Thymus (tissue), 11 donors: Measurements from ENCODE around the gene SH3BP4. TPM values are rescaled to one million over a fixed set of nuclear protein-coding genes. Genes with fewer than 3 reads are reported as not detected.

Experiments
- DNase-seq, 9 donors: peaks; one replicate each; pipeline ENCODE4 v3.0.0-alpha.2; 2013; ENCODE audit warnings: low spot score in 9 of 9, low read depth in 6 of 9, missing footprints in 1 of 9
- H3K27ac ChIP-seq, 2 donors: one replicate each; pipeline ENCODE4 v1.5.1; 2013; ENCODE audit warnings: control low read depth in 1 of 2, low read depth in 1 of 2, low read length in 1 of 2, mild to moderate bottlenecking in 1 of 2, moderate library complexity in 1 of 2
- H3K27me3 ChIP-seq, 2 donors: one replicate each; pipeline ENCODE4 v1.5.1; 2013; ENCODE audit warnings: low read length in 1 of 2; ENCODE audit not compliant: control insufficient read depth in 2 of 2, insufficient read depth in 1 of 2
- H3K36me3 ChIP-seq, 2 donors: one replicate each; pipeline ENCODE4 v1.5.1; 2013; ENCODE audit warnings: low read length in 1 of 2, mild to moderate bottlenecking in 1 of 2, moderate library complexity in 1 of 2; ENCODE audit not compliant: control insufficient read depth in 2 of 2, insufficient read depth in 2 of 2
- H3K4me1 ChIP-seq, 2 donors: one replicate each; pipeline ENCODE4 v1.5.1; 2013; ENCODE audit warnings: low read length in 2 of 2; ENCODE audit not compliant: control insufficient read depth in 2 of 2, insufficient read depth in 2 of 2
- H3K4me3 ChIP-seq, 2 donors: one replicate each; pipeline ENCODE4 v1.5.1; 2013; ENCODE audit warnings: low read length in 2 of 2, control low read depth in 1 of 2, mild to moderate bottlenecking in 1 of 2
- H3K9me3 ChIP-seq, 2 donors: one replicate each; pipeline ENCODE4 v1.5.1; 2013; ENCODE audit warnings: low read length in 1 of 2, mild to moderate bottlenecking in 1 of 2; ENCODE audit not compliant: control insufficient read depth in 2 of 2, insufficient read depth in 1 of 2
- WGBS: extraction: QIAGEN DNeasy Blood & Tissue Kit; methylation state at CpG from one replicate; pipeline ENCODE4 v1.1.7; 2013; 5-methylcytosine and 5-hydroxymethylcytosine counted together
- polyA plus RNA-seq: library from polyadenylated mRNA; stranded (reverse); fragments of 200-250 nt; gene quantifications from one replicate; pipeline ENCODE4 v1.2.3, GENCODE V29; 2013
- total RNA-seq: library from RNA; stranded (reverse); fragments of 120-200 nt; gene quantifications from one replicate; pipeline ENCODE4 v1.2.4, GENCODE V29; 2013
- donor health status: healthy.

The SH3BP4 gene
- total and polyA plus RNA-seq, 2 donors, result 6.2 to 12.3 TPM

DNA sequence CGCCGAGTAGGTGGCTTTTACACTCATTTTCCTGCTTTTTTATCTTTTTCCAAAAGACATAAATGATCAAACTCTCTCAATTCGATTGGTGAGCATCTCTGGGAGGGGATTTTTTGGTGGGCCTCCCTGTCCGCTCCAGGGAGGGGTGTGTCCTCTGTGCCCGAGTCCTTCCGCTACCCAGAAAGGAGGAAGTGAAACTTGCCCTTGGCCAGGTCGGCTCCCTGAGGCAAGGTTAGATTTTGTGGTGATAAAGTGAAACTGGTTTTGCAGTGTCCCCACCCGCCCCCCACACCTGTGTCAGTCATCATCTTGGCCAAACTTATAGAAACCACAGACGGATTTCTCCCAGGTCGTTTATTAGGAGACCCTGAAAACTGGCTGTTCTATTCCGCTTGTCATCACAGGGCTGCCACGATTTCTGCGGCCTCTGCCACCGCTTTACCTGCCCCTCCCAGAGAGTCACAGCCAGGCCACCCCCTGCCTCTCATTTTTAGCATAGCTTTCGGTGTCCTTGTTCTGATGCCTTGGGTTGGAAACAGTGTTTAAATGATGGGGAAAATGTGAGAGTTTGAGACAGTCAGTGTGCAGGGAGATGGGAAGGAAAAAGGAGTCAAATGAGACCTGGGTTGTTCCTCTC, 93.6 kb downstream of the SH3BP4 start:
- Histone ChIP-seq H3K4me1 (peaks cover 0 to 2% of the 10 kb centered on the region in 2 donors), H3K4me3 (no peak overlapping the region), H3K9me3 (no peaks in the 10 kb centered on the region), H3K27me3 (no peaks in the 10 kb centered on the region), H3K27ac (no peak overlapping the region), H3K36me3 (peaks cover 0 to 4% of the 10 kb centered on the region in 2 donors)
- peak in 1 of 9 donors; percentile 35 for DNase-seq
- 17% methylated on average over 15 of the region's 15 CpGs for WGBS

DNA sequence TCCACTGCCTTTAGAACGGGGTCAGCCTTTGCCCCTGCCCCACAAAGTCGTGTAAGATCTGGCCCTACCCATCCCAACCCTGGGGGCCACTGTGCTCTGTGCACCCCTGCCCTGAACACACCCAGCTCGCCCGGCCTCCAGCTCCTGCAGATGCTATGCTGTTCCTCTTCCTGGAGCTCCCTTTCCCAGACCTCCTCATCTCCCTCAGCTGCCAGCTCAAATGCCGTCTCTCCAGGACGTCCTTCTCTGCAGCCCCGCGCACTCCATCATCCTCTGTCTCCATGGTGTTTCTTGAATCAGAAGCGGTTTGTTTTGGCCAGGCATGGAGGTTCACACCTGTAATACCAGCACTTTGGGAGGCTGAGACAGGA, 94.1 kb downstream of the SH3BP4 start:
- DNase-seq, result no peak
- no peak overlapping the region for H3K27ac ChIP-seq
- H3K4me3 ChIP-seq, result no peak overlapping the region
- H3K9me3 ChIP-seq, result no peaks in the 10 kb centered on the region
- H3K27me3 ChIP-seq, result no peaks in the 10 kb centered on the region
- peaks cover 0 to 6% of the 10 kb centered on the region in 2 donors for H3K4me1 ChIP-seq
- WGBS, result 91% methylated on average over 9 of the region's 9 CpGs
- peaks cover 0 to 4% of the 10 kb centered on the region in 2 donors for H3K36me3 ChIP-seq

DNA sequence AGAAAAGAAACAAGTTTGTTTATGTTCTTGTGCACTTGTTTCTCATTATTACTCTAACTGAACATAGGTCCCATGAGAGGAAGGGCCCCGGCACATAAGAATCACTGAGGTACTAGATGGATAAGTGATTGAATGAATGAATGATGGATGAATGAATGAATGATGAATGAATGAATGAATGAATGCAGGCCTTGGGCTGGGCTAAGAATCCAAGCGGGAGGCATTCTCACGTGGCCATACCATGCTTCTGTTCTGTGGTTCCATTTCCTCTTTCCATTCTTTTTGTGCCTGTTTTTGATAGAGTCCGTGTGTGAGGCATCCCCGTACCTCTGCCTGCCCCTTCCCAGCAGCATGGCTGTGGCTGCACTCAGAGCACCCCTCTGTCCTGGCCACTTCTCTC, 94.8 kb downstream of the SH3BP4 start:
- Histone ChIP-seq H3K4me1 (peaks cover 0 to 8% of the 10 kb centered on the region in 2 donors), H3K4me3 (no peak overlapping the region), H3K27me3 (no peaks in the 10 kb centered on the region), H3K27ac (no peak overlapping the region), H3K36me3 (peaks cover 0 to 4% of the 10 kb centered on the region in 2 donors), H3K9me3 (no peaks in the 10 kb centered on the region)
- DNase-seq, result no peak
- WGBS, result 95% methylated on average over 5 of the region's 5 CpGs

DNA sequence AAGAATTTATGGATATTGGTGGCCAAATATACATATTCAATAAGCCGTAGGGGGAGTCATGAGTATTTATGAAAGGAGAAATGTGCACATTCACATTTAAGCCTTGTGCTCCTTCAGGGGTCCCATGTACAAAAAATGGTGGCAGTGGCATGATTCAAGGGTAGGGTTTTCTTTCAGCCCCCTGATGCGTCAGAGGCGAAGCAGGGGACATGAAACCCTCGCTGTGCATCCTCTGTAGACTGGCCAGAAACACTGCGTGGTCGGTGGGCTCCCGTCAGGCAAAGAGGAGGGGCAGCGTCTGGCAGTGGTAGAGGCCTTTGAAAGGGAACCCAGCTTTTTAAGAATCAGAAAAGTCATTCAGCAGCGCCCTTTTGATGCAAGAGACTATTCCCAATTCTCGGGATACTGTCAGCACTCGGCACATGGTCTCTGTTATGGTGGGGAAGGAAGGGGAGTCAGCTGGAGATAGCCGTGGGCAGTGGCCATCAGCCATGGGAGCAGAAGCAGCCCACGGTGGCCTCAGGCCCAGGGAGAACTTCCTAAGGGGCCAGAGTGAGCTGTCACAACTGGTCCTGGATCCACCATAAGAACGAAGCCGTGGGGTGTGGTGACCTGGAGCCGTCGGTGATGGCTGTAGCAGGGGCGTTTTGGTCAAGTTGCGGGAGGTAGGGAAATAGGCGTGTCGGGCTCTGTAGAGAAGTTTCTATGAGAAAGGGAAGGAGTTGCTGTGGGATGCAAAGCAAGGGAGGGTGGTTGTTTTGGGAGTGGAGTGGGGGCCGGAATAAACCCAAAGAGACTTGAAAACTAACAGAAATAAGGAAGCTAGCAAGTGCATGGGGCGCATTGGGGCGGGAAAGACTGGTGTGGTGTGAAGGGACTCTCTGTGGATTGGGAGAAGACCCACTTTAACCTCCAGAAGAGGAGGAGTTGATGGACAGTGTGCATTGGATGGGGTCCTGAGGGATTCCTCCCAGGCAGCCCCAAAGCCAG, 95.6 kb downstream of the SH3BP4 start:
- DNase-seq, result no peak

DNA sequence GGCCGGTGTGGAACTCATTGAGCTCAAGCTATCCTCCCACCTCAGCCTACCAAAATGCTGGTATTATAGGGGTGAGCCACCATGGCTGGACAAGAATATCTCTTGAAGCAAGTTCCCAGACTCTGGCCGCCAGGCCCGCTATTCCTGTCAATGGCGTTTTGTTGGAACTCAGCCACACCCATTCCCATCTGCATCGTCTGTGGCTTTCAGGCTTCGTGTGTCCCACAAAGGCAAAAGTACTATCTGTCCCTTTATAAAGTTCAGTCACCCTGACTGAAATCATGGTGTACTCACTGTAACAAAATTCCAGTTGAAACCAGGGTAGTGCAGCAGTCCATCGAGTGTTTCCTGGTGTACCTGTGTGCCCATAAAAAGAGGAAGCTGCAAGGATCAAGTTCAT, 96.7 kb downstream of the SH3BP4 start:
- peaks cover 0 to 8% of the 10 kb centered on the region in 2 donors for H3K4me1 ChIP-seq
- WGBS, result 77% methylated on average over 7 of the region's 7 CpGs
- no peaks in the 10 kb centered on the region for H3K36me3 ChIP-seq
- no peak for DNase-seq
- H3K9me3 ChIP-seq, result no peaks in the 10 kb centered on the region
- no peak overlapping the region for H3K4me3 ChIP-seq
- H3K27ac ChIP-seq, result no peak overlapping the region
- no peaks in the 10 kb centered on the region for H3K27me3 ChIP-seq

More for the DNA sequence above, 95.6 kb downstream of the SH3BP4 start:
- no peak overlapping the region for H3K4me3 ChIP-seq
- H3K27me3 ChIP-seq, result no peaks in the 10 kb centered on the region
- no peak overlapping the region for H3K27ac ChIP-seq
- peaks cover 0 to 8% of the 10 kb centered on the region in 2 donors for H3K4me1 ChIP-seq
- no peaks in the 10 kb centered on the region for H3K9me3 ChIP-seq
- peaks cover 0 to 4% of the 10 kb centered on the region in 2 donors for H3K36me3 ChIP-seq
- WGBS, result 97% methylated on average over 24 of the region's 24 CpGs

DNA sequence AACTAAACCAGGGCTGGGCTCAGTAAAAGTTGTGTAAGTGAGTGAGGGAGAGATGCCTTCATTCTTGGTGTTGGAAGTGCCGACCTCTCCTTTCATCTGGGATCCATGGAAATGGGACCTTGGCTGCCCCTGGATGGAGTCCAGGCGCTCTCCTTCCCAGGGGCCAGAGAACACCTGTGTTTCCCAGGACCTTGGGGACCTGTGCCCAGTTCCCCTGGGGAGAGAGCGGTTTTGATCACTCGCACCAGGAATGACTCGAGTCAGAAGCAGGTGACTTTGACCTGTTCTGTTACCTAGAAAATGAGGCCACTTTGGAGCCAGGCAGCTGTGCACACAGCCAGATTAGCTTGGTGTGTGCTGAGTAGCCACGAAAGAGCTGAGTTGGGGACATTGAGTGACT, 97.3 kb downstream of the SH3BP4 start:
- no peak overlapping the region for H3K4me3 ChIP-seq
- no peaks in the 10 kb centered on the region for H3K27me3 ChIP-seq
- no peak overlapping the region for H3K27ac ChIP-seq
- no peaks in the 10 kb centered on the region for H3K9me3 ChIP-seq
- H3K4me1 ChIP-seq, result peaks cover 0 to 8% of the 10 kb centered on the region in 2 donors
- no peak for DNase-seq
- no peaks in the 10 kb centered on the region for H3K36me3 ChIP-seq
- 95% methylated on average over 6 of the region's 6 CpGs for WGBS

DNA sequence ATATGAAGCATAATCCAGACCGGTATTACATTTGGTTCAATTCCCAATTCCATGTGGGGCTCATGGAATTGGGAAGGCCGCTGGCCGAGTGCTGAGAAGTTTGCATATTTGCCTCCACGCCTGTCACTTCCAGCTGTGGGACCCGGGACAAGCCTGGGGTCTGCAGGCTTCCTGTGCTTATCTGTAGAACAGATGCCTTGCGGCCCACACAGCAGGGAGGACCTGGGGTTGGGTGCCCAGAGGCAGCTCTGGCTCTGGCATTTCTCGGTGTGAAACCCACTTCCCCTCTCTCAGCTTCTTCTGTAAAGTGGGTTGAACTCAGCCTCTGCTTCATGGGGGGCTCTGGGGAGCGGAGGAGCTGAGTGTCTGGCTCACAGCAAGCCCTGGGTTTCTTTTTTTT, 97.9 kb downstream of the SH3BP4 start:
- peak in 1 of 9 donors; percentile 29 for DNase-seq
- WGBS, result 37% methylated on average over 8 of the region's 8 CpGs
- no peaks in the 10 kb centered on the region for H3K36me3 ChIP-seq
- no peaks in the 10 kb centered on the region for H3K9me3 ChIP-seq
- no peaks in the 10 kb centered on the region for H3K27me3 ChIP-seq
- H3K4me1 ChIP-seq, result peaks cover 0 to 8% of the 10 kb centered on the region in 2 donors
- H3K27ac ChIP-seq, result no peak overlapping the region
- H3K4me3 ChIP-seq, result no peak overlapping the region

DNA sequence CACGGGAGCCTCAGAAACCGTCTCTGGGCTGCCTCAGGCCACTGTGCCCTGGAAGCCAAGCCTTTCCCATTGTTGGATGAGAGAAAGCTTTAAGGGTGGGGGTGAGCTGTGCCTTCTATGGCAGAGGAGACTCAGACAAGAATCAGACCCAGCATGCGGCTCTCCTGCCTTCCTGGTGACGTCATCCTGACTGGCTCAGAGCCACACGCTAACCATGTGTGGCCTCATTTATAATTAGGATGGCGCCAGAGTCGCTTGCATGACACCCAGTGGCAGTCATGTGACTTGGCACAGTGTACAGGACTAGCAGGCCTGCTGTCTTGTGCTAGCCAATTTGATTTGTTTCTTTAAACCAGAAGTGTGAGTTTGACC, 99.1 kb downstream of the SH3BP4 start:
- Histone ChIP-seq H3K27ac (no peak overlapping the region), H3K9me3 (no peaks in the 10 kb centered on the region), H3K4me1 (peaks cover 0 to 6% of the 10 kb centered on the region in 2 donors), H3K36me3 (no peaks in the 10 kb centered on the region), H3K4me3 (no peak overlapping the region), H3K27me3 (no peaks in the 10 kb centered on the region)
- peak in 1 of 9 donors; percentile 26 for DNase-seq
- WGBS, result 73% methylated on average over 7 of the region's 7 CpGs
